H1 (cell line): ENCODE measurements around the gene ZACN. TPM values are rescaled to one million over a fixed set of nuclear protein-coding genes. Genes with fewer than 3 reads are reported as not detected.

Source experiments
- CTCF ChIA-PET: fragments of 300-600 bp; sonication (Branson Sonifier 250); formaldehyde crosslinking; loops from one replicate; lab custom pipeline; 2021; ENCODE audit not compliant: partially characterized antibody; lab: Charles Lee
- POLR2A ChIA-PET: fragments of 300-600 bp; sonication (Branson Sonifier 250); formaldehyde crosslinking; loops from one replicate; lab custom pipeline; 2021; ENCODE audit warnings: inconsistent platforms; ENCODE audit not compliant: partially characterized antibody; lab: Charles Lee
- DNase-seq, 2 experiments: peaks; one replicate each; pipeline versions ENCODE4 v3.0.0 to v3.0.0-alpha.2; 2010 to 2022; ENCODE audit warnings: low spot score in 2 of 2, low read depth in 1 of 2, mixed read lengths in 1 of 2
- FAIRE-seq: peaks from 2 replicates; lab custom pipeline; 2011; peaks lifted over from hg19 to GRCh38; lab: Jason Lieb, UNC
- H2AFZ ChIP-seq: 2 replicates; pipeline ENCODE4 v1.8.1; 2012; ENCODE audit warnings: low read length, inconsistent platforms
- H2AK5ac ChIP-seq: 2 replicates; pipeline ENCODE4 v1.6.1; 2013; ENCODE audit warnings: low read depth, low read length
- H2BK120ac ChIP-seq: replicated peaks from 2 replicates; pipeline ENCODE3; 2013; ENCODE audit warnings: low read depth, low read length, inconsistent platforms
- H2BK12ac ChIP-seq: 2 replicates; pipeline ENCODE4 v1.6.1; 2013; ENCODE audit warnings: low read depth, low read length
- H2BK15ac ChIP-seq: 2 replicates; pipeline ENCODE4 v1.6.1; 2013; ENCODE audit warnings: low read length
- H2BK20ac ChIP-seq: 2 replicates; pipeline ENCODE4 v1.6.1; 2013; ENCODE audit warnings: low read length
- H2BK5ac ChIP-seq: 2 replicates; pipeline ENCODE4 v1.6.1; 2013; ENCODE audit warnings: low read depth, low read length
- H3K14ac ChIP-seq: 2 replicates; pipeline ENCODE4 v1.6.1; 2013; ENCODE audit warnings: inconsistent platforms; ENCODE audit not compliant: insufficient read length
- H3K18ac ChIP-seq: 2 replicates; pipeline ENCODE4 v1.6.1; 2013; ENCODE audit warnings: low read length; ENCODE audit errors: extremely low read depth
- H3K23ac ChIP-seq: 2 replicates; pipeline ENCODE4 v1.6.1; 2013; ENCODE audit warnings: inconsistent platforms; ENCODE audit not compliant: insufficient read length
- H3K23me2 ChIP-seq: 2 replicates; pipeline ENCODE4 v1.6.1; 2013; ENCODE audit warnings: low read depth, low read length
- H3K27ac ChIP-seq: 2 replicates; pipeline ENCODE4 v1.6.1; 2011; ENCODE audit warnings: low read depth, low read length, inconsistent platforms
- H3K27me3 ChIP-seq, 4 experiments: replicated peaks in 1 of 4; 1 replicate in 1 of 4; 2 replicates in 3 of 4; pipeline versions ENCODE4 v1.6.1 to v1.8.1; 2011 to 2013; ENCODE audit warnings: low read length in 3 of 4, mild to moderate bottlenecking in 3 of 4, inconsistent platforms in 2 of 4, mixed read lengths in 2 of 4, moderate library complexity in 1 of 4; ENCODE audit not compliant: control insufficient read depth in 3 of 4, insufficient read depth in 3 of 4; ENCODE audit errors: extremely low read depth in 1 of 4
- H3K36me3 ChIP-seq, 4 experiments: 2 replicates each; pipeline versions ENCODE4 v1.6.1 to v1.8.1; 2011 to 2013; ENCODE audit warnings: mild to moderate bottlenecking in 4 of 4, low read length in 3 of 4, moderate library complexity in 2 of 4, control low read depth in 1 of 4, inconsistent platforms in 1 of 4; ENCODE audit not compliant: insufficient read depth in 4 of 4, control insufficient read depth in 2 of 4
- H3K4ac ChIP-seq: replicated peaks from 2 replicates; pipeline ENCODE3; 2013; ENCODE audit warnings: low read length, low read depth, mixed read lengths, inconsistent platforms; ENCODE audit not compliant: insufficient read length
- H3K4me1 ChIP-seq, 4 experiments: replicated peaks in 1 of 4; 1 replicate in 1 of 4; 2 replicates in 3 of 4; pipeline versions ENCODE4 v1.6.1 to v1.8.1; 2011 to 2013; ENCODE audit warnings: low read length in 3 of 4, inconsistent platforms in 2 of 4, mixed read lengths in 1 of 4; ENCODE audit not compliant: insufficient read depth in 4 of 4, control insufficient read depth in 3 of 4
- H3K4me2 ChIP-seq, 2 experiments: 2 replicates each; pipeline versions ENCODE4 v1.6.1 to v1.8.1; 2011 to 2013; ENCODE audit warnings: low read depth in 2 of 2, low read length in 2 of 2, control low read depth in 1 of 2, inconsistent platforms in 1 of 2, mild to moderate bottlenecking in 1 of 2; ENCODE audit not compliant: insufficient read depth in 1 of 2
- H3K4me3 ChIP-seq, 4 experiments: fragments of 200-600, 300-600 bp in 1 of 4; sonication (generic), shearing (Covaris generic), sonication (Bioruptor Twin) in 1 of 4; 2 replicates each; pipeline versions ENCODE4 v1.5.1 to v1.8.1; 2011 to 2016; ENCODE audit warnings: low read length in 4 of 4, low read depth in 3 of 4, control low read depth in 2 of 4, inconsistent platforms in 2 of 4, mild to moderate bottlenecking in 2 of 4, mixed read lengths in 1 of 4, moderate library complexity in 1 of 4; ENCODE audit not compliant: insufficient read depth in 2 of 4; ENCODE audit errors: extremely low read depth in 1 of 4
- H3K56ac ChIP-seq: replicated peaks from 2 replicates; pipeline ENCODE3; 2013; ENCODE audit warnings: low read depth, mild to moderate bottlenecking, mixed read lengths, low read length, inconsistent platforms; ENCODE audit not compliant: insufficient read length
- H3K79me1 ChIP-seq: 2 replicates; pipeline ENCODE4 v1.6.1; 2013; ENCODE audit warnings: low read depth, low read length, control low read depth
- H3K79me2 ChIP-seq, 2 experiments: 2 replicates each; pipeline versions ENCODE4 v1.6.1 to v1.8.1; 2012 to 2013; ENCODE audit warnings: low read length in 2 of 2, mild to moderate bottlenecking in 2 of 2, inconsistent platforms in 1 of 2; ENCODE audit not compliant: insufficient read depth in 2 of 2, control insufficient read depth in 1 of 2
- H3K9ac ChIP-seq, 4 experiments: replicated peaks in 1 of 4; 1 replicate in 1 of 4; 2 replicates in 3 of 4; pipeline versions ENCODE4 v1.6.1 to v1.8.1; 2011 to 2013; ENCODE audit warnings: low read depth in 3 of 4, low read length in 3 of 4, control low read depth in 2 of 4, mild to moderate bottlenecking in 2 of 4, moderate library complexity in 2 of 4, inconsistent platforms in 1 of 4; ENCODE audit errors: extremely low read depth in 1 of 4
- H3K9me3 ChIP-seq, 2 experiments: 2 replicates each; pipeline versions ENCODE4 v1.6.1 to v1.8.1; 2012 to 2013; ENCODE audit warnings: mild to moderate bottlenecking in 2 of 2, moderate library complexity in 2 of 2, control low read depth in 1 of 2, inconsistent platforms in 1 of 2, low read depth in 1 of 2, low read length in 1 of 2, mixed read lengths in 1 of 2; ENCODE audit not compliant: insufficient read depth in 2 of 2
- H4K20me1 ChIP-seq, 2 experiments: replicated peaks in 1 of 2; 2 replicates each; pipeline versions ENCODE3 to v1.8.1; 2011 to 2013; ENCODE audit warnings: inconsistent platforms in 2 of 2, low read length in 2 of 2, mild to moderate bottlenecking in 1 of 2; ENCODE audit not compliant: insufficient read depth in 2 of 2, control insufficient read depth in 1 of 2
- H4K5ac ChIP-seq: 2 replicates; pipeline ENCODE4 v1.6.1; 2013; ENCODE audit warnings: low read length, low read depth, mixed read lengths, inconsistent platforms; ENCODE audit not compliant: insufficient read length
- H4K8ac ChIP-seq: 2 replicates; pipeline ENCODE4 v1.8.0; 2013; ENCODE audit warnings: mild to moderate bottlenecking, moderate library complexity, low read length, inconsistent platforms; ENCODE audit not compliant: insufficient read depth; ENCODE audit errors: extremely low read depth
- H4K91ac ChIP-seq: replicated peaks from 2 replicates; pipeline ENCODE3; 2013; ENCODE audit warnings: low read length, mixed read lengths, inconsistent platforms; ENCODE audit not compliant: insufficient read length
- EGR1 ChIP-seq: IDR thresholded peaks from 2 replicates; pipeline ENCODE4 v1.6.1; 2011; ENCODE audit warnings: low read depth, low read length, borderline replicate concordance
- TCF12 ChIP-seq: IDR thresholded peaks from 2 replicates; pipeline ENCODE4 v1.6.1; 2011; ENCODE audit warnings: low read depth, mild to moderate bottlenecking, low read length
- WGBS, 2 experiments: shearing (Covaris generic) in 1 of 2; methylation state at CpG; one replicate each; pipeline versions ENCODE4 v1.1.6 to v1.1.7; 2013 to 2015; ENCODE audit warnings: low lambda C conversion rate in 2 of 2, mixed read lengths in 2 of 2, inconsistent platforms in 1 of 2, low coverage in 1 of 2, missing lambda C conversion rate in 1 of 2; ENCODE audit not compliant: insufficient replicate concordance in 2 of 2, insufficient coverage in 1 of 2, insufficient read length in 1 of 2; ENCODE audit errors: extremely low coverage in 1 of 2, missing lambda C conversion rate in 1 of 2; 5-methylcytosine and 5-hydroxymethylcytosine counted together
- polyA plus RNA-seq, 7 experiments: library from polyadenylated mRNA; depleted of rRNA in 3 of 7; stranded (reverse) in 5 of 7; unstranded in 2 of 7; fragments of >200 nt in 5 of 7; fragments of 200-250 nt in 2 of 7; gene quantifications; 1 replicate in 5 of 7; 2 replicates in 1 of 7; 4 replicates in 1 of 7; pipeline versions ENCODE4 v1.2.1 to v1.2.3, GENCODE V29; 2011 to 2013; ENCODE audit warnings: missing spikeins in 2 of 7, mixed read lengths in 2 of 7
- total RNA-seq: library from RNA; stranded (reverse); fragmentation: NEBNext Ultra II Directional; extraction: Animal tissue kit (Norgen Biotek cat#: 25700); gene quantifications from 2 replicates; pipeline ENCODE4 v1.2.1, GENCODE V29; 2021

The ZACN gene
- total and polyA plus RNA-seq, 2 of the 8 experiments (the other 6 are each of a cell fraction or from before 2014, with no cell fraction given) = 0.26 TPM; not detected in 1

GRCh38 chr17:76123191-76123499 lies 44.2 kb downstream of the ZACN start:
- Histone ChIP-seq H2BK5ac (no peak overlapping the region; the same call in 1 of the 2 replicates), H3K18ac (no peak overlapping the region), H2BK20ac (no peak overlapping the region), H3K9ac (no peak overlapping the region), H3K27me3 (peaks cover 0 to 13% (median 7%) of the 10 kb centered on the region in 4 experiments; a peak in 4 of 7 replicates), H3K4me1 (peaks cover 7 to 32% (median 19%) of the 10 kb centered on the region in 4 experiments), H2AK5ac (no peak overlapping the region), H3K4me3 (no peak overlapping the region), H2BK15ac (no peak overlapping the region), H3K4ac (no peak overlapping the region), H4K20me1 (no peaks in the 10 kb centered on the region), H3K14ac (no peak overlapping the region), H3K36me3 (no peaks in the 10 kb centered on the region), H2AFZ (no peak overlapping the region), H4K8ac (no peak overlapping the region), H3K27ac (no peak overlapping the region), H3K9me3 (no peaks in the 10 kb centered on the region), H3K79me1 (no peaks in the 10 kb centered on the region), H3K23ac (no peak overlapping the region), H3K23me2 (peaks cover 2% of the 10 kb centered on the region; the same call in 1 of the 2 replicates), H3K4me2 (no peak overlapping the region), H3K79me2 (no peaks in the 10 kb centered on the region), H4K5ac (no peak overlapping the region), H3K56ac (no peak overlapping the region), H2BK12ac (no peak overlapping the region), H4K91ac (no peak overlapping the region), H2BK120ac (no peak overlapping the region)
- CTCF ChIA-PET = interaction anchor here (0.7 to 41.5 kb wide), 20 partner anchors 10 to 390 kb away, joined by 3 to 778 read pairs (median 4); partner anchors contain the start of gene FOXJ1
- DNase-seq (no peak), FAIRE-seq (no peak)
- POLR2A ChIA-PET = interaction anchor here (0.7 to 5.4 kb wide), 8 partner anchors 11 to 1489 kb away, joined by 3 to 70 read pairs (median 4); partner anchors contain the start of gene FOXJ1
- 68% methylated on average over 5 of the region's 5 CpGs; no CpG with 5 or more reads in 1 of the 2 experiments for WGBS, 2 experiments
- TF ChIP-seq TCF12 = no peak
- TF ChIP-seq EGR1 = no peak
